ENCODE results near the gene MEF2B.
"Not testable (repeated sequence)": the region's sequence is repeated elsewhere in the genome, so short reads cannot be mapped to it uniquely, and the experiment has no call there.

The MEF2B gene

GRCh38 chr19:19192910-19193423 lies 22.9 kb upstream of the MEF2B start:
- DNase-seq (ENCODE audit: low read depth) = no peak

- peak; percentile 98 for DNase-seq (ENCODE audit: low read depth)
Observed at GRCh38 chr19:19192078-19192882, 22.2 kb upstream of the MEF2B start, which contains the start of the genes BORCS8 and RFXANK. Gene BORCS8 (minus strand): TSS chr19:19192152. CDS start chr19:19192117, 35 bp downstream. Gene RFXANK (plus strand): TSS chr19:19192258. CDS start chr19:19193947, 1,689 bp downstream.

GRCh38 chr19:19191768-19192077 lies 21.7 kb upstream of the MEF2B start:
- no peak for DNase-seq (ENCODE audit: low read depth)

GRCh38 chr19:19186742-19187141 lies 16.7 kb upstream of the MEF2B start:
- DNase-seq (ENCODE audit: low read depth) = no peak

GRCh38 chr19:19185853-19186740 lies 16.0 kb upstream of the MEF2B start:
- peak; percentile 50 for DNase-seq (ENCODE audit: low read depth)

- no peak for DNase-seq (ENCODE audit: low read depth)
Observed at GRCh38 chr19:19181488-19181998, 11.5 kb upstream of the MEF2B start.

- no peak for DNase-seq (ENCODE audit: low read depth)
Observed at GRCh38 chr19:19179548-19180441, 9.7 kb upstream of the MEF2B start.

- no peak for DNase-seq (ENCODE audit: low read depth)
Observed at GRCh38 chr19:19176950-19177349, 6.9 kb upstream of the MEF2B start.

- DNase-seq (ENCODE audit: low read depth) = not testable (repeated sequence)
Observed at GRCh38 chr19:19173243-19173642, 3.2 kb upstream of the MEF2B start.

- DNase-seq (ENCODE audit: low read depth) = no peak
Observed at GRCh38 chr19:19171821-19172532, 1.9 kb upstream of the MEF2B start.

- no peak for DNase-seq (ENCODE audit: low read depth)
Observed at GRCh38 chr19:19170873-19171672, 1.0 kb upstream of the MEF2B start.

GRCh38 chr19:19169236-19170052 lies 619 bp downstream of the MEF2B start:
- no peak for DNase-seq (ENCODE audit: low read depth)

- DNase-seq (ENCODE audit: low read depth) = no peak
Observed at GRCh38 chr19:19167612-19168011, 2.5 kb downstream of the MEF2B start.

GRCh38 chr19:19165396-19165795 lies 4.7 kb downstream of the MEF2B start:
- no peak for DNase-seq (ENCODE audit: low read depth)

- DNase-seq (ENCODE audit: low read depth) = no peak
Observed at GRCh38 chr19:19162495-19162894, 7.6 kb downstream of the MEF2B start.

- no peak for DNase-seq (ENCODE audit: low read depth)
Observed at GRCh38 chr19:19160461-19161035, 9.5 kb downstream of the MEF2B start.

- no peak for DNase-seq (ENCODE audit: low read depth)
Observed at GRCh38 chr19:19159534-19159933, 10.5 kb downstream of the MEF2B start.

GRCh38 chr19:19157808-19158207 lies 12.3 kb downstream of the MEF2B start:
- DNase-seq (ENCODE audit: low read depth) = no peak

Data from T follicular helper cell (primary cell).